Breast epithelium (tissue), 3 donors: Measurements from ENCODE around the gene KCNG4.

Experiments used
- POLR2A ChIP-seq: fragments of 450-650 bp; IDR thresholded peaks from one replicate; pipeline ENCODE4 v1.6.1; 2016; ENCODE audit warnings: antibody characterized with exemption, mild to moderate bottlenecking, moderate library complexity
- POLR2AphosphoS5 ChIP-seq, 3 donors: sonication (generic); formaldehyde crosslinking; IDR thresholded peaks; one replicate each; pipeline ENCODE4 v1.6.1; 2017; ENCODE audit warnings: antibody characterized with exemption in 3 of 3
- TF ChIP-seq, protein P1 (sequence below), 3 donors: fragments of 450-650 bp; IDR thresholded peaks; one replicate each; pipeline ENCODE4 v1.5.1; 2016 to 2017; ENCODE audit warnings: antibody characterized with exemption in 3 of 3, mild to moderate bottlenecking in 3 of 3, moderate library complexity in 3 of 3

DNA sequence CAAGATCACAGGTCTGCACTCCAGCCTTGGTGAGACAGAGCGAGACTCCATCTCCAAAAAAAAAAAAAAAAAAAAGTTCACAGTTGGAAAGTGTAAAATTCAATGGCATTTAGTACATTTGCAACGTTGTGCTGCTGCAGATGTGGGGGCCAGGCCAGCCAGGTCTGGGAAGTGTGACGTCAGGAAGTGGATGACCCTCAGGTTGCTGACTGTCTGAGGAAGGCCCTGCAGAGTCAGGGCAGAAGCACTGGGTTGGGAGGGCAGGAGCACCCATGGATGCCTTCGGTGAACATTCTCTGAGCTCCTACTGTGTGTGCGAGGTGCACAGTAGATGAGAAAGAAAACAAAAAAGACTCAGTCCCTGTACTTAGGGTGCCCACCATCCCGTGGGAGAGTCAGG is 42.7 kb upstream of the KCNG4 start:
- TF ChIP-seq POLR2A, result no peak
- TF ChIP-seq POLR2AphosphoS5 (IDR thresholded peaks at IDR 0.05), result no peak
- TF ChIP-seq, protein P1, sequence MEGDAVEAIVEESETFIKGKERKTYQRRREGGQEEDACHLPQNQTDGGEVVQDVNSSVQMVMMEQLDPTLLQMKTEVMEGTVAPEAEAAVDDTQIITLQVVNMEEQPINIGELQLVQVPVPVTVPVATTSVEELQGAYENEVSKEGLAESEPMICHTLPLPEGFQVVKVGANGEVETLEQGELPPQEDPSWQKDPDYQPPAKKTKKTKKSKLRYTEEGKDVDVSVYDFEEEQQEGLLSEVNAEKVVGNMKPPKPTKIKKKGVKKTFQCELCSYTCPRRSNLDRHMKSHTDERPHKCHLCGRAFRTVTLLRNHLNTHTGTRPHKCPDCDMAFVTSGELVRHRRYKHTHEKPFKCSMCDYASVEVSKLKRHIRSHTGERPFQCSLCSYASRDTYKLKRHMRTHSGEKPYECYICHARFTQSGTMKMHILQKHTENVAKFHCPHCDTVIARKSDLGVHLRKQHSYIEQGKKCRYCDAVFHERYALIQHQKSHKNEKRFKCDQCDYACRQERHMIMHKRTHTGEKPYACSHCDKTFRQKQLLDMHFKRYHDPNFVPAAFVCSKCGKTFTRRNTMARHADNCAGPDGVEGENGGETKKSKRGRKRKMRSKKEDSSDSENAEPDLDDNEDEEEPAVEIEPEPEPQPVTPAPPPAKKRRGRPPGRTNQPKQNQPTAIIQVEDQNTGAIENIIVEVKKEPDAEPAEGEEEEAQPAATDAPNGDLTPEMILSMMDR (IDR thresholded peaks at IDR 0.05), result no peak
